ENCODE data around the gene SCN1B.

The SCN1B gene

DNA sequence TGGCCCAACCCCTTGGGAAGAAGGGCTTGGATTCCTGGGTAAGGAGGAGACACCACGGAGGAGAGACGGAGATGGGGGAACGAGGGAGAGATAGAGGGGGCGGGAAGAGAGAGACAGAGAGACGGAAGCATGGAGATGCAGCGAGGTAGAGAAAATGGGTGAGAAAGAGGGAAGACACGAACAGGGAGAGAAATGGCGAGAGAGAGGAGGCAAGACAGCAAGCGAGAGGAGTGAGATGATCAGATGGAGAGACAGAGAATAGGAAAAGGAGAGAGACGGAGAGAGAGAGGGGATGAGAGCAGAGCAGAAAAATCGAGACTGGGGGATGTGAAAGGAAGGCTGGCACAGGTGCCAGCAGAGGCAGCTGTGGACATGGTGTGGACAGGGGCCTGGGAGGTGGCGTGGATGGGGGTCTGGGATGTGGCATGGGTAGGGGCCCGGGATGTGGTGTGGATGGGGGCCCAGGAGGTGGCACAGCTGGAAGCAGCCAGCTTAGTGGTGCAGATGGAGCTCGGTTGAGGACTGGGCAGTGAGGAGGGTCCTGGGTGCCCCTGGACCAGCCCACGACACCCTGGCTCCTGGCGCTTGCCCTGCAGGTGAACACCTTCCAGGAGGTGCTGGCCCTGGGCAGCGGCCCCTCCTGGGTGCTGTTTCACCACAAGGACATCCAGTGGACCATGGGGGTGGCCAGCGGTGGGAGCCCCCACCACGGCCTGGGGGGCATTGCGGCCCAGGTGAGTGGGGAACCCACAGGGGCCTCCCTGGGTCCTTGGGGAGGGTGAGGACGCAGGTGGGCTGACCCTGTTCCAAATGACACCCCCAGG lies 45.1 kb downstream of the SCN1B start:
- no peak for DNase-seq

DNA sequence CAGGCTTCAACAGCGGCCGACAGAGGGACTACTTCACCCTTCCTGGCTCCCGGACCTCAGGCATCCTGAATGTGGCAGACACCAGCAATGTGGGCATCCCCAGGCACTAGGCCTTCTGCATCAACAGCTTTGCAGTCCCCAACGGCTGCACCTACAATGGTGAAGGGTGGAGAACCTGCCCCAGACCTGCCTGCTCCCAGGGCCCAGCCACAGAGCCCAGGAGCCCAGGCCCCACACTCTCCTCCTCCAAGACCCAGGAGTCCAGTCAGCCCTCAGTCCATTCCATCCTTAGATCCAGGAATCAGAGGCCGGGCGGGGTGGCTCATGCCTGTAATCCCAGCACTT lies 45.7 kb downstream of the SCN1B start:
- no peak for DNase-seq

DNA sequence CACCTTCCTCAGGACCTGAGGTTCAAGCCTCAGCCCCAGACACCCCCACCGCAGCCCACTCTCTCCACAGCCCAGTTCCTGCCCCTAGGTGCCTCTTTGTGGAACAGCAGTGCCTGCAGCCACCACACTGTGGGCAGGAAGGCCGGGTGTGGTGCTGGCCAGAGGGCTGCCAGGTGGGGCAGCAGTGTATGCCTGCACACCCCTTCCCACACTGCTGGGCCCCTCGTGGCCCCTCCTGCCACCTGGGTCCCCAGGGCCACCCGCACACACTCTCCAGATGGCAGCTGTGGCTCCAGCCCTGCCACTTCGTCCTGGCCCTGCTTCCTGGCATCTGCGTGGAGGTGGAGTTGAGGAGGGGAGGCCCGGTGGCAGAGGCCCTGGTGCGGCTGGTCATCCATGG lies 46.4 kb downstream of the SCN1B start:
- no peak for DNase-seq

DNA sequence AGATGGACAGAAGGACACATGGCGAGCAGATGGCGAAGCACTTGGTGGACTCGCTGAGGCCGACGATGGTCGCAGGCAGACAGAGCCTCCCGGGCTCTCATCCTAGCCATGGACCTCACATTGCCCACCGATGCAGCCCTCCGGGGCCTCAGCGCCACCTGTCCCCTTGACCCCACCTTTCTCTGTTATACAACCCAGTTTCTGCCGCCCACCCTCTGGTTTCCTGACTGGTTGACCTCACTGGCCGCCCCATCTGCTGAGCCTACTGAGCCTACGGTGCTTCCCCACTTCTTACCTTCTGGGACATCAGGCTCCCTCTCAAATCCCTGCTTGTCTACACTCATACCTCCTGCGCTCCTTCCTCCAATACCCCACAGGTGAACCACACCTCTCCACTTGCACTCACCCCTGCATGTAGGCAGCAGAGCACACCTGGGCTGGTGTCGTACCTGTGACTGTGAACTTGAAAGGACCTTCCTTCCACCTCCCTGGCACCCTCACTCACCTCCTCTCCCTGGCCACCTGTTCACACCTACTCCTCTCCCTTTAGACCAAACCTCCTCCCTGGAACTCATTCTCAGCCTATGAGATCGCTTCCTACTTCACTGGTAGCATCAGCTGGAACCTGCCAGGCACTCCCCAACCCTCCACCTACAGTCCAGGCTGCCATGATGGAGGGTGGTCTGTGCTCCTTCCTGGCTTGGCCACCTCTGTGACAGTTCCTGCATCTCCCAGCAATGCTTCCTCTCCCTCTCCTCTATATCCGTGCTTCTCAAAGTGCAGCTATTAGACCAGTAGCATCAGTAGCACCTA lies 47.3 kb downstream of the SCN1B start:
- no peak for DNase-seq

DNA sequence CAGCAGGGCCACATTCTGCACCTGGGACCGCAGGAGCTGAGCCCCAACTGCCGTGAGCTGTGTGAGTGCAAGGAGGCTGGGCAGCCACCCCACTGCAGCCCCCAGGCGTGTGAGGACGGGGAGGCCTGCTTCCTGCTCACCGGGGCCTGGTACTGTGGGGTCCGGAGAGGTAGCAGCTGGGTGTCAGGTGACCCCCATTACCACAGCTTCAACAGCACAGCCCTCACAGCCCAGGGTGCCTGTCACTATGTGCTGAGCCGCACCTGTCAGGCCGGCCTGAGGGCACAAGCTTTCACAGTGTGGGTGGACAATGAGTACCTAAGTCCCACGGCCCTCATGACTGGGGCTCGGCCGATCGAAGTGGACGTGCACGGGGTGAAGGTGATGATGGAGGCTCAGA lies 49.6 kb downstream of the SCN1B start:
- no peak for DNase-seq

DNA sequence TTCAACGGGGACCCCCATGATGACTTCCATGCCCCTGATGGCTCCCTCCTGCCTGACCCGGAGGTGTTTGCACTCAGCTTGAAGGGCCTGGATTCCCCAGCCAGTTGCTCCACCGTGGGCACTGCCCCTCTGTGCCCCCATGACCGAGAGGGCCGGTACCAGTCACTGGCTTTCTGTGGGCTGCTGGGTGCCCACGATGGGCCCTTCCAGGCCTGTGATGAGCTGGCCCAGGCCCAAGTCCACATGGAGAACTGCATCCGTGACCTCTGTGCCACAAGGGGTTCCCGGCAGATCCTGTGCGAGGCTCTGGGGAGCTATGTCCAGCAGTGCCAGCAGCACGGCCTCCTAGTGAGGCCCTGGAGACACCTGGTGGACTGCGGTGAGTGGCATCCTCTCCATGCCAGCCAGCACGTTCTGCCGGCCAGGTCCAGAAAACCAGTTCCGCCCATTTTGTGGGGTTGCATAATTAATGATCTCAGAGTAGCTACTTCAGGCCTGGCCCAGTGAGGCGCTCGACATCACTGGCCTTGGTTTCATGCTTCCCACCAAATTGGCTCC lies 50.4 kb downstream of the SCN1B start:
- no peak for DNase-seq

DNA sequence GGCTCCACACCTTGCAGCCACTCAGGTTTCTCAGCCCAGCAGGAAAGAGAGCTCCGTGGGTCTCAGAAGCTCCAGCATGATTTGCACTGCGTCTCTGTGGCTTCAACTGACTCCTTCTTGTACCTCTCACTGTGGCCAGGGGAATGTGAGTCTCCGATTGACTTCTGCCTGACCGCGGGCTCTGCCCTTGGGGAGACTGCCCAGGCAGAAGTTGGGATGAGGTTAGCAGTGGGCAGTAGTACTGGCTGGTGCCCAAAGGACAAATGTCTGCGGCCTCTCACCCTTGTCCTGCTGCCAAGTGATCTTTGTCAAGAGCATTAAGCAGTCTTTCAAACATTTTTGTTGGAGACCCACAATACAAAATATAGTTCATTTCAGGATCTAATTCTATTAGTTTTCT lies 50.9 kb downstream of the SCN1B start:
- no peak for DNase-seq

DNA sequence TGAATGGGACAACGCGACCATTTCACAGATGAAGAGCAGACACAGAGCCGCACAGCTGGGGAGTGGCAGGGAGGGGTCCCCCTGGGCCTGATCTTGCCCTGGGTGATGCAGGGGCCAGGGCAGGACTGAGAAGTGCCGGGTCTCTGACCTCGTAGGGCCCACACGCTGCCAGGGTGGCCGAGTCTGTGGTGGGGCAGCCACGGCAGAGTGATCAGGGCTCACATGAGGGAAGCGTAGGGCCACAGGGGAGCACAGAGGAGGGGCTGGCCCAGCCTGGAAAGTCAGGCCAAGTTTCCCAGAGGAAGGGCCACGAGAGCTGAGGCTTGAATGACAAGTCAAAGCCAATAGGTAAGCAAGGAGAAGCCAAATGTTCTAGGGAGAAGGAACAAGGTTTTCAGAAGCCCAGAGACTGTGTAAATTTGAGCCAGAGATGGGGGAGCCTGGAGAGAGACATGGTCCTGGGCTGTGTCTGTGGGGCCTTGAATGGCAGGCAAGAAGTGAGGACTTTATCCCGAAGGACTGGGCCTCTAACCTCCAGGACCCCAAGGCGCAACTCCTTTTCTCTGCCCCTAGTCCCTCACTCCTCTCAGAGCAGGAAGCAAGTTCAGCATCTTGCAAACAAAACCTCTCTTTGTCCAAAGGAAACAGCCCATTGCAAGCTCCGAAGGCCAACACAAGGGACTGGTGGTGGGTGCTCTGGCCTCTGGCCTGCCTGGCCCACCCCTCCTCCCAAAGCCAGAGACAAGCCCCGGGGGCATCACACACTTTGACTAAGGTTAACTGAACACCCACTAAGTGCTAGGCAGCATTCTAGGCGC lies 53.6 kb downstream of the SCN1B start:
- no peak for DNase-seq

DNA sequence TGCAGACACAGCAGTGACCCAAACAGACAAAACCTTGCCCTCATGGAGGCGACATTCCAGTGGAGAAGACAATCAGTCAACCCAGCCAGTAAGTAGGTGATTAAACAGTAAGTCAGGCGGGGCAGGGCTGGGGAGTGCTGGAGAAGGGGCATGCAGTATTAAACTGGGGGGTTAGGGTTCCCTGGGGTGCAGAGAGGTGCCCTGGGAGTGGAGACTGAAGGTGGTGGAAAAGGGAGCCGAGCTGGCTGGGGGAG lies 54.2 kb downstream of the SCN1B start:
- no peak for DNase-seq

DNA sequence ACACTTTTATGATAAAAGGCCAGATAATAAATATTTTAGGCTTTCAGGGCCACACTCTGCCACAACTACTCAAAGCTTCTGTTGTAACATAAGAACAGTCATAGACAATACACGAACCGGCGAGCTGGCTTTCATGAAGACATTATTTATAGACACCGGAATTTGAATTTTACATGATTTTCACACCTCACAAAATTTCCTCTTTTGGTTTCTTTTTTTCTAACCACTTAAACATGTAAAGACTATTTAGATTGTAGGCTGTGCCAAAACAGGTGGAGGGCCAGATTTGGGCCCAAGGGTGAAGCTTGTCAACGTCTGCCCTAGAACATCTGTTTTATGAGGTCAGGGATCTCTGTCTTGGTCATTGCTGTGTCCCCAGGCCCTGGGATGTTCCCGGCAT lies 55.7 kb downstream of the SCN1B start:
- DNase-seq: no peak

DNA sequence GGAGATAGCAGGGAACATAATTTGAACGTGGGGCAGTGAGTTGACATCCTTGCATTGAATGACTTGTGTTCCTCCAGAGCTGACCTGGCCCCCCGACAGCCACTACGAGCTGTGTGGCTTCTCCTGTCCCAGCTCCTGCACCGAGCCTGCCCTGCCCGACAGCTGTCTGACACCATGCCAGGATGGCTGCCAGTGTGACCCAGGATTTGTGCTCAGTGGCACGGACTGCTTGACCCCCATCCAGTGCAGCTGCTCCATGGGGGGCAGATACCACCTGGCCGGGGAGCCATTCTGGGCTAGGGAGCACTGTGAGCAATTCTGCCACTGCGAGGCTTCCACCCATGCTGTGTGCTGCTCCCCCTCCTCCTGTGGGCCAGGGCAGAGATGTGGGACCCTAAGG lies 56.2 kb downstream of the SCN1B start:
- no peak for DNase-seq

DNA sequence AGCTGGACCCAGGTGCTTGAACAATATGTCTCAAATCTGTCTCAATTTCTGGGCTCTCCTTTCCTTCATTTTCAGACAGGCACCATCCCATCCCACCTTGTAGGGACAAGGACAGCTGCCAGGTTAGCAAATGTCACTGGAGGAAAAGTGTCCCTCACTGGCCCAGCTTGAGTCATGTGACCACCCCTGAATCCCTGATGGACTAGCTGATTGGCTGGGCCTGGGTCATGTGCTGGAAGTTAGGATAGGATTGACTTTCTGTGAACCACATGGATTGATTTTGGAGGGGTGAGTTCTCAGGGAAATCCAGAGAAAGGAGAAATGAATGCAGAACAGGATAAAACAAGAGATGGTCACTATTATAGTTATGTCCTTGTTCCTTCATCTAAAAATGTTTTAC lies 57.1 kb downstream of the SCN1B start:
- no peak for DNase-seq

DNA sequence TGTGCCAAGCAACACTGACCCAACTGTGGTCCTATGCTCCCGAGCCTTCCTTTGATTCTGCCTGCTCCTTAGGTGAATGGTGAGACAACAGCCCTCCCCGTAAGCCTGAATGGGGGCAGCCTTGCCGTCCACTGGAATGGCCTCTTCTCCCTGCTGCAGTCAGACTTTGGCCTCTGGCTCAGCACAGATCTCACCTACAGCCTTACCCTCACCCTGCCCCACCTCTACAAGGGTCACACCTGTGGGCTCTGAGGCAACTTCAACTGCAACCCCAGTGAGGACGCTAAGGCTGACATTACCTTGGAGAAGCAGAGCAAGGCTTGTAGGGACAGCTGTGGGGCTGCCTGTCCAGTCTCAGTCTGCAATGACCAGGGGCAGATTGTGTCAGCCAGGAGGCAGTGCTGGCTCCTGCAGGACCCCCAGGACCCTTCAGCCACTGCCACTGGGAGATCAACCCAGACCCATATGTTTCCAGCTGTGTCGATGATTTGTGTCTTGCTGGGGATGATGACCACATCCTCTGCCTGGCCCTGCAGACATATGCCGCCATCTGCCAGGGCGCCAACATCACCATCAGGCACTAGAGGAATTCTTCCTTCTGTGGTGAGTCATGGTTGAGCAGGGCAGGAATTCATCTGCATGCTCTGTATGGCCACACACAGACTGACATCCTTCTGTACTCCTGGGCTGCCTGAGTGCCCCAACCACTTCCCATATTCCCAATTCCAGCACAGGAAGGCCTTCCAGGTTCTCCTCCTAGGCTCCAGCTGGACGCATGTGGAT lies 58.1 kb downstream of the SCN1B start:
- DNase-seq: no peak

DNA sequence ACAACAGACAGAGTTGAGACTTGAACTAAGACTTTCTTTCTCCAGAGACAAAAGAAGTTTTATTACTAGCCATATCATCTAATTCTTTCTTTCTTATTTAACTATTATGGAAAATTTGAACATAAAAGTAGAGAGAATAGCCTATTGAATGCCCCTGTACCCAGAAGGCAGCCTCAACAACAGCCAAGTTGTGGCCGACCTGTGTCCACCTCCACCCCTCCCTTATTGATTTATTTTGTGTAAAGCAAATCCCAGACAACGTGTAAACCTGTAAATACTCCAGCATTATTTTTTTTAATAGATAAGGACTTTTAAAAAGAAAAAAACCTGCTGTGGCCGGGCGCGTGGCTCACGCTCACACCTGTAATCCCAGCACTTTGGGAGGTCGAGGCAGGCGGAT lies 59.3 kb downstream of the SCN1B start:
- no peak for DNase-seq
